B cell (primary cell): ENCODE data around the gene TEX14. TPM values are rescaled to one million over a fixed set of nuclear protein-coding genes. Genes with fewer than 3 reads are reported as not detected.

Experiments
- ATAC-seq: fragments of 200-7000 bp; cut with Tn5 transposase; one replicate; pipeline ENCODE4 v1.10.0; 2021; ENCODE audit warnings: low read depth, mild to moderate bottlenecking, moderate number of reproducible peaks, moderate library complexity
- CTCF ChIA-PET: fragments of 350-600 bp; sonication (Branson Sonifier 250); formaldehyde crosslinking; loops from one replicate; lab custom pipeline; 2021; ENCODE audit warnings: antibody characterized with exemption, inconsistent platforms; lab: Charles Lee
- POLR2A ChIA-PET: fragments of 350-600 bp; sonication (Branson Sonifier 250); formaldehyde crosslinking; loops from one replicate; lab custom pipeline; 2021; ENCODE audit warnings: antibody characterized with exemption; lab: Charles Lee
- DNase-seq: peaks from one replicate; pipeline ENCODE4 v3.0.0; 2013
- H2AFZ ChIP-seq: 2 replicates; pipeline ENCODE4 v1.6.1; 2012; ENCODE audit warnings: mild to moderate bottlenecking, low read depth, low read length; ENCODE audit not compliant: insufficient read depth, poor library complexity, severe bottlenecking
- H3K27ac ChIP-seq, 2 donors: 1 replicate in 1 of 2; 2 replicates in 1 of 2; pipeline ENCODE4 v1.5.1; 2012 to 2013; ENCODE audit warnings: low read length in 2 of 2, mild to moderate bottlenecking in 2 of 2, moderate library complexity in 1 of 2
- H3K27me3 ChIP-seq, 4 experiments: fragments of 200-600 bp in 1 of 4; sonication (generic) in 1 of 4; replicated peaks in 1 of 4; 1 replicate in 2 of 4; 2 replicates in 2 of 4; pipeline versions ENCODE4 v1.6.1 to v1.7.0; 2013 to 2016; ENCODE audit warnings: low read length in 3 of 4, mild to moderate bottlenecking in 2 of 4, mixed read lengths in 1 of 4, moderate library complexity in 1 of 4; ENCODE audit not compliant: insufficient read depth in 4 of 4, control insufficient read depth in 3 of 4; ENCODE audit errors: control extremely low read depth in 1 of 4
- H3K36me3 ChIP-seq, 2 experiments: replicated peaks in 1 of 2; 1 replicate in 1 of 2; 2 replicates in 1 of 2; pipeline versions ENCODE4 v1.6.1 to v1.7.1; 2013; ENCODE audit warnings: low read length in 1 of 2; ENCODE audit not compliant: insufficient read depth in 2 of 2, control insufficient read depth in 1 of 2; ENCODE audit errors: control extremely low read depth in 1 of 2, extremely low read depth in 1 of 2
- H3K4me1 ChIP-seq, 2 donors: fragments of 200-600 bp in 1 of 2; sonication (generic) in 1 of 2; 1 replicate in 1 of 2; 2 replicates in 1 of 2; pipeline versions ENCODE4 v1.5.1 to v1.6.1; 2013 to 2017; ENCODE audit warnings: low read length in 2 of 2; ENCODE audit not compliant: control insufficient read depth in 2 of 2, insufficient read depth in 2 of 2
- H3K4me2 ChIP-seq: replicated peaks from 2 replicates; pipeline ENCODE3; 2012; ENCODE audit warnings: mild to moderate bottlenecking, low read depth, low read length; ENCODE audit not compliant: poor library complexity, severe bottlenecking
- H3K4me3 ChIP-seq, 5 experiments: fragments of 200-600 bp in 1 of 5; sonication (generic) in 1 of 5; 1 replicate in 3 of 5; 2 replicates in 2 of 5; pipeline versions ENCODE4 v1.5.1 to v1.7.0; 2011 to 2016; ENCODE audit warnings: low read length in 4 of 5, mild to moderate bottlenecking in 4 of 5, low read depth in 2 of 5, control low read depth in 1 of 5, moderate library complexity in 1 of 5; ENCODE audit not compliant: insufficient read depth in 1 of 5; ENCODE audit errors: control extremely low read depth in 1 of 5, extremely low read depth in 1 of 5
- H3K79me2 ChIP-seq: fragments of 200-600 bp; sonication (generic); one replicate; pipeline ENCODE4 v1.6.0; 2016; ENCODE audit warnings: low read length; ENCODE audit not compliant: control insufficient read depth, insufficient read depth
- H3K9ac ChIP-seq: fragments of 200-600 bp; sonication (generic); 2 replicates; pipeline ENCODE4 v1.6.1; 2017; ENCODE audit warnings: mild to moderate bottlenecking, low read length, moderate library complexity
- H3K9me3 ChIP-seq, 3 donors: one replicate each; pipeline versions ENCODE4 v1.6.1 to v1.7.1; 2013; ENCODE audit warnings: low read length in 2 of 3; ENCODE audit not compliant: control insufficient read depth in 2 of 3, insufficient read depth in 1 of 3; ENCODE audit errors: control extremely low read depth in 1 of 3
- H4K20me1 ChIP-seq: 2 replicates; pipeline ENCODE4 v1.6.0; 2012; ENCODE audit warnings: mild to moderate bottlenecking, low read length; ENCODE audit not compliant: insufficient read depth, control insufficient read depth, poor library complexity, severe bottlenecking
- H3K27ac Mint-ChIP-seq: one replicate; pipeline ENCODE4 v1.8.0; 2021; ENCODE audit warnings: mixed read lengths
- H3K27me3 Mint-ChIP-seq: one replicate; pipeline ENCODE4 v1.8.0; 2021; ENCODE audit warnings: mixed read lengths
- H3K4me1 Mint-ChIP-seq: one replicate; pipeline ENCODE4 v1.8.0; 2021; ENCODE audit warnings: mixed read lengths
- H3K4me3 Mint-ChIP-seq: one replicate; pipeline ENCODE4 v1.8.0; 2021; ENCODE audit warnings: mixed read lengths
- H3K9me3 Mint-ChIP-seq: one replicate; pipeline ENCODE4 v1.8.0; 2022; ENCODE audit warnings: mixed read lengths; ENCODE audit not compliant: insufficient read depth
- CTCF ChIP-seq: fragments of 200-600 bp; IDR thresholded peaks from one replicate; pipeline ENCODE4 v1.8.0; 2022; ENCODE audit warnings: antibody characterized with exemption, mild to moderate bottlenecking
- EZH2 ChIP-seq: IDR thresholded peaks from 2 replicates; pipeline ENCODE4 v1.6.1; 2012; ENCODE audit warnings: borderline replicate concordance, low read depth, mild to moderate bottlenecking, moderate library complexity, low read length; ENCODE audit not compliant: insufficient read depth, poor library complexity, severe bottlenecking
- WGBS: methylation state at CpG from one replicate; pipeline ENCODE4 v1.1.5; 2013; ENCODE audit warnings: missing lambda C conversion rate; ENCODE audit not compliant: insufficient coverage; 5-methylcytosine and 5-hydroxymethylcytosine counted together
- intact Hi-C: fragments of 100-400 bp; cut with micrococcal nuclease; formaldehyde crosslinking; loops from one replicate; pipeline ENCODE4 v1.10.0; 2022
- polyA plus RNA-seq: library from polyadenylated mRNA; depleted of rRNA; stranded (reverse); fragments of >200 nt; gene quantifications from 2 replicates; pipeline ENCODE4 v1.2.3, GENCODE V29; 2012
- total RNA-seq, 2 donors: library from RNA; stranded (reverse); fragments of 120-200 nt in 1 of 2; gene quantifications; 1 replicate in 1 of 2; 2 replicates in 1 of 2; pipeline versions ENCODE4 v1.2.3 to v1.2.4, GENCODE V29; 2013 to 2022

Gene TEX14
- total and polyA plus RNA-seq, 2 donors (not counting 1 experiment from before 2014, with no cell fraction given), result 0.10 to 0.20 TPM

DNA sequence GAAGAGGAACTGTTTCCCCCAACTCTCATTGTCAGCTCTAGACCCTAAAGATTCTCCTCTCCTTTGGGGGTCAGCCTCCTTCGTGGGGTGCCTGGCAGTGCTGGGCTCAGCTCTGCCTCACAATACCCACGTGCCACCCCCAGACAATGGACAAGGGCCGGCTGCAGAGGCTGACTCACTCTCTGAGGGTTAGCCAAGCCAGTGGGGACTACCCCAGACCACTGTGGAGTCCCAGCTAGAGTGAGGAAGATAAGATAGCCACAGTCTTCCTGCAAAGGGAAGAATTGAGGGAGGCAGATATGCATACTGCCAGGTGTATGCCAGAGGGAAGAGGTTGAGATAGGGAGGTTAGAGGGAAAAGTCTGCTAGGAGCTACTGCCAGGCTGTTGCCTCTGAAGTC is 163.9 kb downstream of the TEX14 start:
- Histone ChIP-seq H3K4me1 (peaks cover 12 to 13% of the 10 kb centered on the region in 2 donors), H3K79me2 (no peaks in the 10 kb centered on the region), H3K36me3 (no peaks in the 10 kb centered on the region), H3K4me3 (no peak overlapping the region), H3K27me3 (peaks cover 0 to 20% (median 6%) of the 10 kb centered on the region in 4 experiments), H3K9me3 (no peaks in the 10 kb centered on the region), H3K27ac (no peak overlapping the region), H3K4me2 (no peak overlapping the region), H4K20me1 (no peaks in the 10 kb centered on the region), H2AFZ (no peak overlapping the region), H3K9ac (no peak overlapping the region)
- H3K4me3 Mint-ChIP-seq, result no peak overlapping the region
- H3K27me3 Mint-ChIP-seq, result peaks cover 17% of the 10 kb centered on the region
- DNase-seq (no peak), ATAC-seq (no peak)
- intact Hi-C loops, result no loop called here
- H3K27ac Mint-ChIP-seq, result no peak overlapping the region
- no peaks in the 10 kb centered on the region for H3K9me3 Mint-ChIP-seq
- peaks cover 6% of the 10 kb centered on the region for H3K4me1 Mint-ChIP-seq
- ChIA-PET POLR2A (no interaction called here), CTCF (interaction anchor here (2.0 kb wide), 1 partner anchor 9 kb away, joined by 8 read pairs; no protein-coding TSS in a partner anchor)
- no peak for TF ChIP-seq CTCF
- TF ChIP-seq EZH2, result no peak
- WGBS, result 86% methylated on average over 1 of the region's 3 CpGs

DNA sequence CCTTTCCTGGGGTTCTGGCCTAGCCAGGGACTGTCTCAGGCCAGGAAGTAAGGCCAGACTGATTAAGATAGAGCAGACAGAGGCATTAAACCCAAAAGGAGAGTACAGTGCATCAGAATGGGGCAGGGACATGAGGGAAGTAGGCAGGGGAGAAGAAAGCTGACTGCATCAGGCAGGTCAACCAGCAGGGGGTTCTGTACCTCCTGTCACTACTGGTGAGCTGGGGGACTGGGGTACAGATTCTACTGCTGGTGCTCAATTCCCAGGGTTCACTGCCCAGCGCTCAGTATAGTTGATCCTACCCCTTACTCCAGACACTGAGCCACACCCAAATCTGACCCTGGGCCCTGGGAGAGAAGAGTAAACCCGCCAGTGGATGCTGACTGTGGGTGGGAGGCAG is 164.5 kb downstream of the TEX14 start:
- Histone ChIP-seq H3K36me3 (no peaks in the 10 kb centered on the region), H3K4me1 (peaks cover 9% of the 10 kb centered on the region in 2 donors), H3K4me3 (no peak overlapping the region), H3K27me3 (peaks cover 0 to 14% (median 3%) of the 10 kb centered on the region in 4 experiments), H3K79me2 (no peaks in the 10 kb centered on the region), H3K27ac (no peak overlapping the region), H3K4me2 (no peak overlapping the region), H2AFZ (no peak overlapping the region), H4K20me1 (no peaks in the 10 kb centered on the region), H3K9me3 (no peaks in the 10 kb centered on the region), H3K9ac (no peak overlapping the region)
- Mint-ChIP-seq H3K27ac (no peak overlapping the region), H3K27me3 (peaks cover 11% of the 10 kb centered on the region), H3K4me3 (no peak overlapping the region), H3K4me1 (peaks cover 4% of the 10 kb centered on the region), H3K9me3 (no peaks in the 10 kb centered on the region)
- ChIA-PET POLR2A (no interaction called here), CTCF (interaction anchor here (2.0 kb wide), 1 partner anchor 9 kb away, joined by 8 read pairs; no protein-coding TSS in a partner anchor)
- WGBS, result no CpG with 5 or more reads among the region's 2 CpGs
- TF ChIP-seq CTCF (no peak), EZH2 (no peak)
- no peak for DNase-seq
- ATAC-seq, result no peak
- intact Hi-C loops, result no loop called here
